GM23338 (cell line): ENCODE measurements around the gene ZKSCAN8. TPM values are rescaled to one million over a fixed set of nuclear protein-coding genes. Genes with fewer than 3 reads are reported as not detected.

Experiments
- ATAC-seq: fragments of 200-7000 bp; cut with Tn5 transposase; 3 replicates; pipeline ENCODE4 v1.9.1; 2020
- DNase-seq: peaks from one replicate; pipeline ENCODE4 v3.0.0-alpha.2; 2015; ENCODE audit warnings: low spot score
- H2AFZ ChIP-seq: fragments of 200-600 bp; sonication (generic); 2 replicates; pipeline ENCODE4 v1.8.0; 2016; ENCODE audit warnings: antibody characterized with exemption, mild to moderate bottlenecking, moderate library complexity
- H3F3A ChIP-seq: fragments of 200-600 bp; sonication (generic); replicated peaks from 2 replicates; pipeline ENCODE4 v1.8.0; 2017; ENCODE audit warnings: antibody characterized with exemption, mixed run types, low read depth
- H3K27ac ChIP-seq: fragments of 200-600 bp; sonication (generic); 2 replicates; pipeline ENCODE4 v1.6.1; 2016; ENCODE audit warnings: low read depth
- H3K27me3 ChIP-seq: fragments of 200-600 bp; sonication (generic); 2 replicates; pipeline ENCODE4 v1.8.0; 2016; ENCODE audit warnings: mild to moderate bottlenecking, mixed run types, moderate library complexity; ENCODE audit not compliant: insufficient read depth
- H3K36me3 ChIP-seq: fragments of 200-600 bp; sonication (generic); 2 replicates; pipeline ENCODE4 v1.8.0; 2016; ENCODE audit warnings: mild to moderate bottlenecking; ENCODE audit not compliant: insufficient read depth
- H3K4me1 ChIP-seq: fragments of 200-600 bp; sonication (generic); 2 replicates; pipeline ENCODE4 v1.8.0; 2016; ENCODE audit warnings: mild to moderate bottlenecking, moderate library complexity; ENCODE audit not compliant: insufficient read depth
- H3K4me2 ChIP-seq: fragments of 200-600 bp; sonication (generic); 2 replicates; pipeline ENCODE4 v1.7.1; 2017; ENCODE audit warnings: mixed run types
- H3K4me3 ChIP-seq: fragments of 200-600 bp; sonication (generic); 2 replicates; pipeline ENCODE4 v1.6.1; 2016; ENCODE audit warnings: mixed run types
- H3K79me2 ChIP-seq: fragments of 200-600 bp; sonication (generic); replicated peaks from 2 replicates; pipeline ENCODE4 v1.8.0; 2017; ENCODE audit warnings: mild to moderate bottlenecking; ENCODE audit not compliant: insufficient read depth
- H3K9me2 ChIP-seq: fragments of 200-600 bp; sonication (generic); 2 replicates; pipeline ENCODE4 v1.8.0; 2017; ENCODE audit not compliant: insufficient read depth
- H4K20me1 ChIP-seq: fragments of 200-600 bp; sonication (generic); replicated peaks from 2 replicates; pipeline ENCODE4 v1.8.0; 2017; ENCODE audit warnings: mild to moderate bottlenecking; ENCODE audit not compliant: insufficient read depth
- H3K27ac Mint-ChIP-seq: 2 replicates; pipeline ENCODE4 v1.8.0; 2020; ENCODE audit warnings: inconsistent platforms, mild to moderate bottlenecking, moderate library complexity, mixed read lengths
- H3K27me3 Mint-ChIP-seq: 3 replicates; pipeline ENCODE4 v1.8.0; 2022; ENCODE audit warnings: low read depth, mild to moderate bottlenecking, moderate library complexity, mixed read lengths, inconsistent platforms; ENCODE audit not compliant: insufficient read depth, poor library complexity
- H3K36me3 Mint-ChIP-seq: 3 replicates; pipeline ENCODE4 v1.8.0; 2021; ENCODE audit warnings: low read depth, mild to moderate bottlenecking, inconsistent platforms, moderate library complexity, mixed read lengths
- H3K4me1 Mint-ChIP-seq: 3 replicates; pipeline ENCODE4 v1.8.0; 2020; ENCODE audit warnings: mild to moderate bottlenecking, inconsistent platforms, mixed read lengths
- H3K4me3 Mint-ChIP-seq: 3 replicates; pipeline ENCODE4 v1.8.0; 2021; ENCODE audit warnings: moderate library complexity, mild to moderate bottlenecking, inconsistent platforms, mixed read lengths
- H3K9me3 Mint-ChIP-seq: 3 replicates; pipeline ENCODE4 v1.8.0; 2020; ENCODE audit warnings: moderate library complexity, mild to moderate bottlenecking, inconsistent platforms, mixed read lengths
- CREB1 ChIP-seq: fragments of 250-450 bp; sonication (Bioruptor Pico); IDR thresholded peaks from 2 replicates; pipeline ENCODE4 v1.5.0; 2020; ENCODE audit warnings: low read depth, mild to moderate bottlenecking, moderate library complexity
- EZH2 ChIP-seq: fragments of 200-600 bp; sonication (generic); IDR thresholded peaks from one replicate; pipeline ENCODE4 v1.8.0; 2017; ENCODE audit warnings: antibody characterized with exemption, mild to moderate bottlenecking, low read depth; ENCODE audit not compliant: unreplicated experiment
- EZH2phosphoT487 ChIP-seq: fragments of 200-600 bp; sonication (generic); IDR thresholded peaks from one replicate; pipeline ENCODE4 v1.8.1; 2018; ENCODE audit warnings: antibody characterized with exemption; ENCODE audit not compliant: unreplicated experiment
- JUNB ChIP-seq: IDR thresholded peaks from one replicate; pipeline ENCODE4 v1.6.1; 2016; ENCODE audit warnings: antibody characterized with exemption; ENCODE audit not compliant: unreplicated experiment
- NANOG ChIP-seq: IDR thresholded peaks from 2 replicates; pipeline ENCODE4 v1.6.1; 2016; ENCODE audit warnings: antibody characterized with exemption, borderline replicate concordance
- POLR2AphosphoS5 ChIP-seq: IDR thresholded peaks from 2 replicates; pipeline ENCODE4 v1.6.1; 2016; ENCODE audit warnings: antibody characterized with exemption, low read depth
- ZNF114 ChIP-seq: fragments of 250-450 bp; sonication (Bioruptor Pico); IDR thresholded peaks from 2 replicates; pipeline ENCODE4 v1.5.0; 2020; ENCODE audit warnings: mild to moderate bottlenecking, moderate library complexity
- polyA plus RNA-seq: library from polyadenylated mRNA; unstranded; fragments of >200 nt; fragmentation: Nextera tagmentation; extraction: Ambion mirVana; gene quantifications from 2 replicates; pipeline ENCODE4 v1.2.1, GENCODE V29; 2016
- total RNA-seq: library from RNA; depleted of rRNA; stranded (reverse); fragments of >200 nt; shearing (Covaris generic); gene quantifications from 2 replicates; pipeline ENCODE4 v1.2.3, GENCODE V29; 2014
- TF ChIP-seq, protein P1 (sequence below): IDR thresholded peaks from one replicate; pipeline ENCODE4 v1.6.1; 2018; ENCODE audit warnings: antibody characterized with exemption; ENCODE audit not compliant: unreplicated experiment
- TF ChIP-seq, protein P2 (sequence below): fragments of 250-450 bp; sonication (Bioruptor Pico); IDR thresholded peaks from 2 replicates; pipeline ENCODE4 v1.5.0; 2020; ENCODE audit warnings: mild to moderate bottlenecking, moderate library complexity

The ZKSCAN8 gene
- total and polyA plus RNA-seq, 2 experiments from 2014 or later, result 4.2 to 22.6 TPM

- ATAC-seq (peak; percentile 82), DNase-seq (peak; percentile 85)
- Histone ChIP-seq H3K27me3 (peaks cover 94% of the 10 kb centered on the region), H4K20me1 (peaks cover 5% of the 10 kb centered on the region; the same call in 1 of the 2 replicates), H2AFZ (peak overlapping the region; percentile 93), H3K36me3 (no peaks in the 10 kb centered on the region), H3K27ac (no peak overlapping the region), H3K4me1 (peaks cover 11% of the 10 kb centered on the region), H3K9me2 (no peaks in the 10 kb centered on the region), H3K4me2 (peak overlapping the region; percentile 90), H3F3A (0 out of 2 replicates have a peak, but pooled peaks cover 4% of the 10 kb centered on the region), H3K79me2 (no peaks in the 10 kb centered on the region), H3K4me3 (peak overlapping the region; percentile 67)
- TF ChIP-seq JUNB, result no peak
- TF ChIP-seq EZH2, result peak; percentile 57
- H3K4me1 Mint-ChIP-seq, result peaks cover 11% of the 10 kb centered on the region
- no peaks in the 10 kb centered on the region for H3K36me3 Mint-ChIP-seq
- H3K27me3 Mint-ChIP-seq, result peaks cover 79% of the 10 kb centered on the region
- no peaks in the 10 kb centered on the region; the same call in 2 of the 3 replicates for H3K9me3 Mint-ChIP-seq
- no peak overlapping the region for H3K27ac Mint-ChIP-seq
- H3K4me3 Mint-ChIP-seq, result peak overlapping the region; percentile 85
Measured at GRCh38 chr6:28207510-28208110, 65.9 kb downstream of the ZKSCAN8 start.

GRCh38 chr6:28208111-28208659 is 66.5 kb downstream of the ZKSCAN8 start:
- ATAC-seq, result peak; percentile 58
- H3K27me3 Mint-ChIP-seq, result peaks cover 83% of the 10 kb centered on the region
- peaks cover 12% of the 10 kb centered on the region for H3K4me1 Mint-ChIP-seq
- DNase-seq, result peak; percentile 66
- H3K27me3 ChIP-seq, result peaks cover 93% of the 10 kb centered on the region
- H3F3A ChIP-seq, result 0 out of 2 replicates have a peak, but pooled peaks cover 4% of the 10 kb centered on the region
- H2AFZ ChIP-seq, result peak overlapping the region; percentile 91
- no peaks in the 10 kb centered on the region for H3K9me2 ChIP-seq
- H3K36me3 Mint-ChIP-seq, result no peaks in the 10 kb centered on the region
- H3K9me3 Mint-ChIP-seq, result peaks cover 3% of the 10 kb centered on the region; the same call in 2 of the 3 replicates
- H3K27ac Mint-ChIP-seq, result no peak overlapping the region
- no peak overlapping the region for H3K27ac ChIP-seq
- no peaks in the 10 kb centered on the region for H3K36me3 ChIP-seq
- H3K4me2 ChIP-seq, result peak overlapping the region; percentile 90
- peaks cover 5% of the 10 kb centered on the region; the same call in 1 of the 2 replicates for H4K20me1 ChIP-seq
- peak overlapping the region; percentile 67 for H3K4me3 ChIP-seq
- H3K79me2 ChIP-seq, result no peaks in the 10 kb centered on the region
- H3K4me3 Mint-ChIP-seq, result peak overlapping the region; percentile 85
- H3K4me1 ChIP-seq, result peaks cover 11% of the 10 kb centered on the region
- TF ChIP-seq, protein P1, sequence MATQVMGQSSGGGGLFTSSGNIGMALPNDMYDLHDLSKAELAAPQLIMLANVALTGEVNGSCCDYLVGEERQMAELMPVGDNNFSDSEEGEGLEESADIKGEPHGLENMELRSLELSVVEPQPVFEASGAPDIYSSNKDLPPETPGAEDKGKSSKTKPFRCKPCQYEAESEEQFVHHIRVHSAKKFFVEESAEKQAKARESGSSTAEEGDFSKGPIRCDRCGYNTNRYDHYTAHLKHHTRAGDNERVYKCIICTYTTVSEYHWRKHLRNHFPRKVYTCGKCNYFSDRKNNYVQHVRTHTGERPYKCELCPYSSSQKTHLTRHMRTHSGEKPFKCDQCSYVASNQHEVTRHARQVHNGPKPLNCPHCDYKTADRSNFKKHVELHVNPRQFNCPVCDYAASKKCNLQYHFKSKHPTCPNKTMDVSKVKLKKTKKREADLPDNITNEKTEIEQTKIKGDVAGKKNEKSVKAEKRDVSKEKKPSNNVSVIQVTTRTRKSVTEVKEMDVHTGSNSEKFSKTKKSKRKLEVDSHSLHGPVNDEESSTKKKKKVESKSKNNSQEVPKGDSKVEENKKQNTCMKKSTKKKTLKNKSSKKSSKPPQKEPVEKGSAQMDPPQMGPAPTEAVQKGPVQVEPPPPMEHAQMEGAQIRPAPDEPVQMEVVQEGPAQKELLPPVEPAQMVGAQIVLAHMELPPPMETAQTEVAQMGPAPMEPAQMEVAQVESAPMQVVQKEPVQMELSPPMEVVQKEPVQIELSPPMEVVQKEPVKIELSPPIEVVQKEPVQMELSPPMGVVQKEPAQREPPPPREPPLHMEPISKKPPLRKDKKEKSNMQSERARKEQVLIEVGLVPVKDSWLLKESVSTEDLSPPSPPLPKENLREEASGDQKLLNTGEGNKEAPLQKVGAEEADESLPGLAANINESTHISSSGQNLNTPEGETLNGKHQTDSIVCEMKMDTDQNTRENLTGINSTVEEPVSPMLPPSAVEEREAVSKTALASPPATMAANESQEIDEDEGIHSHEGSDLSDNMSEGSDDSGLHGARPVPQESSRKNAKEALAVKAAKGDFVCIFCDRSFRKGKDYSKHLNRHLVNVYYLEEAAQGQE, result no peak
- no peak for TF ChIP-seq NANOG
- no peak for TF ChIP-seq EZH2phosphoT487
- no peak for TF ChIP-seq POLR2AphosphoS5
- TF ChIP-seq ZNF114 (CRISPR knock-in tag), result no peak
- no peak for TF ChIP-seq CREB1 (CRISPR knock-in tag)
- TF ChIP-seq, protein P2, sequence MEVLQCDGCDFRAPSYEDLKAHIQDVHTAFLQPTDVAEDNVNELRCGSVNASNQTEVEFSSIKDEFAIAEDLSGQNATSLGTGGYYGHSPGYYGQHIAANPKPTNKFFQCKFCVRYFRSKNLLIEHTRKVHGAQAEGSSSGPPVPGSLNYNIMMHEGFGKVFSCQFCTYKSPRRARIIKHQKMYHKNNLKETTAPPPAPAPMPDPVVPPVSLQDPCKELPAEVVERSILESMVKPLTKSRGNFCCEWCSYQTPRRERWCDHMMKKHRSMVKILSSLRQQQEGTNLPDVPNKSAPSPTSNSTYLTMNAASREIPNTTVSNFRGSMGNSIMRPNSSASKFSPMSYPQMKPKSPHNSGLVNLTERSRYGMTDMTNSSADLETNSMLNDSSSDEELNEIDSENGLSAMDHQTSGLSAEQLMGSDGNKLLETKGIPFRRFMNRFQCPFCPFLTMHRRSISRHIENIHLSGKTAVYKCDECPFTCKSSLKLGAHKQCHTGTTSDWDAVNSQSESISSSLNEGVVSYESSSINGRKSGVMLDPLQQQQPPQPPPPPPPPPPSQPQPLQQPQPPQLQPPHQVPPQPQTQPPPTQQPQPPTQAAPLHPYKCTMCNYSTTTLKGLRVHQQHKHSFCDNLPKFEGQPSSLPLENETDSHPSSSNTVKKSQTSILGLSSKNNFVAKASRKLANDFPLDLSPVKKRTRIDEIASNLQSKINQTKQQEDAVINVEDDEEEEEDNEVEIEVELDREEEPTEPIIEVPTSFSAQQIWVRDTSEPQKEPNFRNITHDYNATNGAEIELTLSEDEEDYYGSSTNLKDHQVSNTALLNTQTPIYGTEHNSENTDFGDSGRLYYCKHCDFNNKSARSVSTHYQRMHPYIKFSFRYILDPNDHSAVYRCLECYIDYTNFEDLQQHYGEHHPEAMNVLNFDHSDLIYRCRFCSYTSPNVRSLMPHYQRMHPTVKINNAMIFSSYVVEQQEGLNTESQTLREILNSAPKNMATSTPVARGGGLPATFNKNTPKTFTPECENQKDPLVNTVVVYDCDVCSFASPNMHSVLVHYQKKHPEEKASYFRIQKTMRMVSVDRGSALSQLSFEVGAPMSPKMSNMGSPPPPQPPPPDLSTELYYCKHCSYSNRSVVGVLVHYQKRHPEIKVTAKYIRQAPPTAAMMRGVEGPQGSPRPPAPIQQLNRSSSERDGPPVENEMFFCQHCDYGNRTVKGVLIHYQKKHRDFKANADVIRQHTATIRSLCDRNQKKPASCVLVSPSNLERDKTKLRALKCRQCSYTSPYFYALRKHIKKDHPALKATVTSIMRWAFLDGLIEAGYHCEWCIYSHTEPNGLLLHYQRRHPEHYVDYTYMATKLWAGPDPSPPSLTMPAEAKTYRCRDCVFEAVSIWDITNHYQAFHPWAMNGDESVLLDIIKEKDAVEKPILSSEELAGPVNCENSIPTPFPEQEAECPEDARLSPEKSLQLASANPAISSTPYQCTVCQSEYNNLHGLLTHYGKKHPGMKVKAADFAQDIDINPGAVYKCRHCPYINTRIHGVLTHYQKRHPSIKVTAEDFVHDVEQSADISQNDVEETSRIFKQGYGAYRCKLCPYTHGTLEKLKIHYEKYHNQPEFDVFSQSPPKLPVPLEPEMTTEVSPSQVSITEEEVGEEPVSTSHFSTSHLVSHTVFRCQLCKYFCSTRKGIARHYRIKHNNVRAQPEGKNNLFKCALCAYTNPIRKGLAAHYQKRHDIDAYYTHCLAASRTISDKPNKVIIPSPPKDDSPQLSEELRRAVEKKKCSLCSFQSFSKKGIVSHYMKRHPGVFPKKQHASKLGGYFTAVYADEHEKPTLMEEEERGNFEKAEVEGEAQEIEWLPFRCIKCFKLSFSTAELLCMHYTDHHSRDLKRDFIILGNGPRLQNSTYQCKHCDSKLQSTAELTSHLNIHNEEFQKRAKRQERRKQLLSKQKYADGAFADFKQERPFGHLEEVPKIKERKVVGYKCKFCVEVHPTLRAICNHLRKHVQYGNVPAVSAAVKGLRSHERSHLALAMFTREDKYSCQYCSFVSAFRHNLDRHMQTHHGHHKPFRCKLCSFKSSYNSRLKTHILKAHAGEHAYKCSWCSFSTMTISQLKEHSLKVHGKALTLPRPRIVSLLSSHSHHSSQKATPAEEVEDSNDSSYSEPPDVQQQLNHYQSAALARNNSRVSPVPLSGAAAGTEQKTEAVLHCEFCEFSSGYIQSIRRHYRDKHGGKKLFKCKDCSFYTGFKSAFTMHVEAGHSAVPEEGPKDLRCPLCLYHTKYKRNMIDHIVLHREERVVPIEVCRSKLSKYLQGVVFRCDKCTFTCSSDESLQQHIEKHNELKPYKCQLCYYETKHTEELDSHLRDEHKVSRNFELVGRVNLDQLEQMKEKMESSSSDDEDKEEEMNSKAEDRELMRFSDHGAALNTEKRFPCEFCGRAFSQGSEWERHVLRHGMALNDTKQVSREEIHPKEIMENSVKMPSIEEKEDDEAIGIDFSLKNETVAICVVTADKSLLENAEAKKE (CRISPR knock-in tag), result no peak
